Measurements from ENCODE around the gene ZNF358. TPM values are rescaled to one million over a fixed set of nuclear protein-coding genes. Genes with fewer than 3 reads are reported as not detected.

The ZNF358 gene
- total RNA-seq, 1 donor from 2014 or later: 163 TPM

DNA sequence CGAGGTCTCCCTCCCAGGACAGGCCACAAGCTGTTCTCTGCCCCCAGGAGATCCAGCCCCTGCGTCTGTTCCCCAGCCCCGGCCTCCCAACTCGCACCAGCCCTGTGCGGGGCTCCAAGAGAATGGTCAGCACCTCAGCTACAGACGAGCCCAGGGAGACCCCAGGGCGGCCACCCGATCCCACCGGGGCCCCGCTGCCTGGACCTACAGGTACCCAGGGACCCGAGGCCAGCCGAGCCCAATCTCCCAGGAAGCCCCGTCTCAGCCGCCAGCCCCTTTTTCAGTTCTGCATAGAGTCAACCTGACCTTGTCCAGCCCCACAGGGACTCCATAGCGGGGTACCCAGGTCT lies 25.5 kb downstream of the ZNF358 start:
- Histone ChIP-seq H3K4me1 (peaks cover 0 to under 1% of the 10 kb centered on the region in 2 donors), H3K36me3 (peaks cover 67 to 79% of the 10 kb centered on the region in 2 donors), H3K9me3 (no peaks in the 10 kb centered on the region), H3K27me3 (no peaks in the 10 kb centered on the region), H3K27ac (no peak overlapping the region), H3K4me3 (no peak overlapping the region)
- intact Hi-C loops (cut with DNase I): no loop called here
- TF ChIP-seq, protein P1, sequence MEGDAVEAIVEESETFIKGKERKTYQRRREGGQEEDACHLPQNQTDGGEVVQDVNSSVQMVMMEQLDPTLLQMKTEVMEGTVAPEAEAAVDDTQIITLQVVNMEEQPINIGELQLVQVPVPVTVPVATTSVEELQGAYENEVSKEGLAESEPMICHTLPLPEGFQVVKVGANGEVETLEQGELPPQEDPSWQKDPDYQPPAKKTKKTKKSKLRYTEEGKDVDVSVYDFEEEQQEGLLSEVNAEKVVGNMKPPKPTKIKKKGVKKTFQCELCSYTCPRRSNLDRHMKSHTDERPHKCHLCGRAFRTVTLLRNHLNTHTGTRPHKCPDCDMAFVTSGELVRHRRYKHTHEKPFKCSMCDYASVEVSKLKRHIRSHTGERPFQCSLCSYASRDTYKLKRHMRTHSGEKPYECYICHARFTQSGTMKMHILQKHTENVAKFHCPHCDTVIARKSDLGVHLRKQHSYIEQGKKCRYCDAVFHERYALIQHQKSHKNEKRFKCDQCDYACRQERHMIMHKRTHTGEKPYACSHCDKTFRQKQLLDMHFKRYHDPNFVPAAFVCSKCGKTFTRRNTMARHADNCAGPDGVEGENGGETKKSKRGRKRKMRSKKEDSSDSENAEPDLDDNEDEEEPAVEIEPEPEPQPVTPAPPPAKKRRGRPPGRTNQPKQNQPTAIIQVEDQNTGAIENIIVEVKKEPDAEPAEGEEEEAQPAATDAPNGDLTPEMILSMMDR (IDR thresholded peaks at IDR 0.05): no peak
- no peak for DNase-seq (ENCODE audit: low spot score in 2 of 2)

DNA sequence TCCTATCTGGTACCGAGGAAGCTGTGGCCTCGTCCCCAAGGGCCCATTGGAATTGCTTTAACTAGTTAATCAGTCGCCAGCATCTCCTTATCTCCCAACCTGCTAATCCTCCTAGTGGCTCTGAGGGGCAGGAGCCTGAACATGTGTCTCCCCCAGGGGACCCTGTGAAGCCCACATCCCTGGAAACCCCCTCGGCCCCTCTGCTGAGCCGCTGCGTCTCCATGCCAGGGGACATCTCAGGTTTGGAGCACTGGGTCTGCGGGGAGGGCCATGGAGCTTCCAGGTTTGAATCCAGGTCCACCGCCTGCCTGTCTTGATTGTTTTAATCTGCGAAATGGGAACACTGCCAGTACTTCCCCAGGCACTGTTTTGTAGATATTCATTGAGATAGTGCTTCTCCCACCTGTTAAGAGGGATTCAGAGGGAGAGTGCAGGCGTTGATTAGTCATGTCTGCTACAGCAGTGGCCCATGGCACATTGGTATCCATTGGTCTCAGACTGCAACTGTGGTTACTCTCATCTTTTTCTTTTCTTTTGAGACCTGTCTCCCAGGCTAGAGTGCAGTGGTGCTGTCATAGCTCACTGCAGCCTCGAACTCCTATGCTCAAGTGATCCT lies 26.0 kb downstream of the ZNF358 start:
- H3K4me1 ChIP-seq: no peaks in the 10 kb centered on the region
- H3K9me3 ChIP-seq: no peaks in the 10 kb centered on the region
- H3K27ac ChIP-seq: no peak overlapping the region
- intact Hi-C loops (cut with DNase I): no loop called here
- peaks cover 67 to 78% of the 10 kb centered on the region in 2 donors for H3K36me3 ChIP-seq
- no peaks in the 10 kb centered on the region for H3K27me3 ChIP-seq
- TF ChIP-seq, protein P1 (IDR thresholded peaks at IDR 0.05): no peak
- H3K4me3 ChIP-seq: no peak overlapping the region
- DNase-seq (ENCODE audit: low spot score in 2 of 2): no peak

DNA sequence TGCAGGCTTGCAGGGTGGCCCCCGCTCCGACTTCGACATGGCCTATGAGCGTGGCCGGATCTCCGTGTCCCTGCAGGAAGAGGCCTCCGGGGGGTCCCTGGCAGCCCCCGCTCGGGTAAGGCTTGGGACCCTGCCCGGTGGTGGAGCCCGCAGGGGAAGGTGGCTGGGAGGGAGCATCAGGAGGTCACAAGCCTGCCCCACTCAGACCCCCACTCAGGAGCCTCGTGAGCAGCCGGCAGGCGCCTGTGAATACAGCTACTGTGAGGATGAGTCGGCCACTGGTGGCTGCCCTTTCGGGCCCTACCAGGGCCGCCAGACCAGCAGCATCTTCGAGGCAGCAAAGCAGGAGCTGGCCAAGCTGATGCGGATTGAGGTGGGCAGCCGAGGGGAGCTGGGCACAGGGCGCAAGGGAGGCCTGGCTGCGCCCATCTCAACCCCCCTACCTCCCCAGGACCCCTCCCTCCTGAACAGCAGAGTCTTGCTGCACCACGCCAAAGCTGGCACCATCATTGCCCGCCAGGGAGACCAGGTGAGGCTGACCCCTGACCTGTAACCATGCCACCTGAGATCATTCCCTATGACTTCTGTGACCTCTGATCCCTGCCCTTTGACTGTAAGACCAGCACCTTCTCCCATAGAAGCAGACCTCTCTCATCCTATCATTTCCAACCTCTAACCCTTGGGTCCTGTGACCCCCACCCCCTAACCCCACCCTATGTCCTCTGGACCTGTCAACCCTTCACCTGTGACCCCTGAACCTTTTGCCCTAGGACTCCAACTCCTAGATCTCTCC lies 26.8 kb downstream of the ZNF358 start:
- no peak for DNase-seq (ENCODE audit: low spot score in 2 of 2)
- H3K4me1 ChIP-seq: no peaks in the 10 kb centered on the region
- no peaks in the 10 kb centered on the region for H3K27me3 ChIP-seq
- H3K4me3 ChIP-seq: no peak overlapping the region
- no peak overlapping the region for H3K27ac ChIP-seq
- intact Hi-C loops (cut with DNase I): no loop called here
- TF ChIP-seq, protein P1 (IDR thresholded peaks at IDR 0.05): no peak
- peaks cover 60 to 74% of the 10 kb centered on the region in 2 donors for H3K36me3 ChIP-seq
- no peaks in the 10 kb centered on the region for H3K9me3 ChIP-seq

DNA sequence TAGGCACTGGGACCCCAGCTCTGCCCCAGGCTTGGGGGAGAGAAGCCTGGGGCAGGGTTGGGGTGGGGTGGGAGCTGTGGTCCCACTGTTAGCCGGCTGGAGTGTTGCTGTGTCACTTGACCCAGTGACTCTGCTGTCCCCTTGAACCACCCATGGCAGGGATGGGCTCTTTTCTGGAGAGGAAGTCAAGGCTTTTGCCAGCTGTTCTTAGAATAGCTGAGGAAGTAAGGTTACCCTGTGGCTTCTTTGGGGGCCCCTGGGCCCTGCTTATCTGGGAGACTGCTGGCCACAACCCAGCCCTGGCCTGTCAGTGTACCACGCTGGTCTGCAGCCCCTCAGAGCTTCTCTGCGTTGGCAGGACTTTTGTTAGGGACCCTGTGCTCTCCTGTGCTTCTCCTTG lies 28.7 kb downstream of the ZNF358 start:
- peaks cover 45 to 59% of the 10 kb centered on the region in 2 donors for H3K36me3 ChIP-seq
- intact Hi-C loops (cut with DNase I): no loop called here

DNA sequence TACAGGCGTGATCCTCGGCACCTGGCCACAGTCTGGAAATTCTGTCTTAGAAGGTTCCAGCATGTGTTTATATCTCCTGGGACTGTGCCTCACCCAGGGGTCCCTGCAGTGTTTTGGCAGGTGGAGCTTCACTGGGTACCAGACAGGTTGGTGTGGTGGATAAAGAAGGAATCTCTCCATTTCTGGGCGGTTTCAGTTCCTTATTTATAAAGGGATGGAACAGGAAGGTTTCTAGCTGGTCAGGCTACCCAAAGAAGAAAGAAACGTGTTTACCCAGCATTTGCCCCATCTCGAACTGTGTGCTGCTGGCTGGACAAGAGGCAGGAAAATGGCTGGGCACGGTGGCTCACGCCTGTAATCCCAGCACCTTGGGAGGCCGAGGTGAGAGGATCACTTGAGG lies 29.4 kb downstream of the ZNF358 start:
- Histone ChIP-seq H3K27me3 (no peaks in the 10 kb centered on the region), H3K4me1 (no peaks in the 10 kb centered on the region), H3K4me3 (no peak overlapping the region), H3K27ac (peak overlapping the region in 1 of 2 donors; percentile 26), H3K36me3 (peaks cover 45 to 59% of the 10 kb centered on the region in 2 donors), H3K9me3 (no peaks in the 10 kb centered on the region)
- intact Hi-C loops (cut with DNase I): no loop called here
- TF ChIP-seq, protein P1 (IDR thresholded peaks at IDR 0.05): no peak
- no peak for DNase-seq (ENCODE audit: low spot score in 2 of 2)

More for the DNA sequence above, 28.7 kb downstream of the ZNF358 start:
- Histone ChIP-seq H3K27me3 (no peaks in the 10 kb centered on the region), H3K4me3 (no peak overlapping the region), H3K27ac (peak overlapping the region in 1 of 2 donors; percentile 31), H3K4me1 (no peaks in the 10 kb centered on the region), H3K9me3 (no peaks in the 10 kb centered on the region)
- DNase-seq (ENCODE audit: low spot score in 2 of 2): no peak
- TF ChIP-seq, protein P1 (IDR thresholded peaks at IDR 0.05): no peak

Data from ascending aorta (tissue), 2 donors.